Measurements from ENCODE around the gene MTARC1.

GRCh38 chr1:220761688-220762427, 24.9 kb upstream of the MTARC1 start:
- TF ChIP-seq CTCF (IDR thresholded peaks at IDR 0.05): no peak
- TF ChIP-seq POLR2A (IDR thresholded peaks at IDR 0.05): no peak
